HG03558 (cell line): ENCODE measurements around the gene ANKK1.

Experiments
- ATAC-seq: cut with Tn5 transposase; IDR thresholded peaks from one replicate; pipeline ENCODE4 v1.9.1; 2021; ENCODE audit warnings: moderate number of reproducible peaks; ENCODE audit not compliant: unreplicated experiment; ENCODE audit errors: extremely low read depth

Gene ANKK1

GRCh38 chr11:113387605-113388211 lies at the start of gene ANKK1:
Gene ANKK1, plus strand, starts transcription at chr11:113387779. Its CDS starts 106 bp downstream, at chr11:113387885.
- no peak for ATAC-seq

DNA sequence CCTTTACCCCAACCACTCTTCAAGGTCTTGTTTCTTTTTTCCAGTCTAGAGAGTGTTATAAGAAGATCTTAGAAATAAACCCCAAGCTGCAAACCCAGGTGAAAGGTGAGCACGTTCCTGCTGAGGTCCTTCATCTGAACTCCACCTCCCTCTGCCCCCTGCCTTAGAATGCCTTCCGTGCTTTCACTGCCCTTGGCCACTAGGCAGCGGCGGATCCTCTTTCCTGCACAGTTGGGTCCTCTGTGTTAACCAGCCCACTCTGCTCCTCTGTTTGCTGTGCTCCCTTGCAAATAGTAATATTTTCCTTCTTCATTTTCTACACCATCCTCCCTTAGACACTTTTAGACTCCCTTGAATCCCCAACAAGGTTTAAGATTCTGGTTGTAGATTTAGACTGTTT lies 48.8 kb upstream of the ANKK1 start:
- ATAC-seq = no peak

GRCh38 chr11:113339929-113340589 lies 47.5 kb upstream of the ANKK1 start:
- no peak for ATAC-seq

- ATAC-seq = no peak
Measured at GRCh38 chr11:113341388-113342165, 46.0 kb upstream of the ANKK1 start.

- no peak for ATAC-seq
Measured at GRCh38 chr11:113345978-113346377, 41.6 kb upstream of the ANKK1 start.

- ATAC-seq = no peak
Measured at GRCh38 chr11:113349528-113349927, 38.1 kb upstream of the ANKK1 start.

DNA sequence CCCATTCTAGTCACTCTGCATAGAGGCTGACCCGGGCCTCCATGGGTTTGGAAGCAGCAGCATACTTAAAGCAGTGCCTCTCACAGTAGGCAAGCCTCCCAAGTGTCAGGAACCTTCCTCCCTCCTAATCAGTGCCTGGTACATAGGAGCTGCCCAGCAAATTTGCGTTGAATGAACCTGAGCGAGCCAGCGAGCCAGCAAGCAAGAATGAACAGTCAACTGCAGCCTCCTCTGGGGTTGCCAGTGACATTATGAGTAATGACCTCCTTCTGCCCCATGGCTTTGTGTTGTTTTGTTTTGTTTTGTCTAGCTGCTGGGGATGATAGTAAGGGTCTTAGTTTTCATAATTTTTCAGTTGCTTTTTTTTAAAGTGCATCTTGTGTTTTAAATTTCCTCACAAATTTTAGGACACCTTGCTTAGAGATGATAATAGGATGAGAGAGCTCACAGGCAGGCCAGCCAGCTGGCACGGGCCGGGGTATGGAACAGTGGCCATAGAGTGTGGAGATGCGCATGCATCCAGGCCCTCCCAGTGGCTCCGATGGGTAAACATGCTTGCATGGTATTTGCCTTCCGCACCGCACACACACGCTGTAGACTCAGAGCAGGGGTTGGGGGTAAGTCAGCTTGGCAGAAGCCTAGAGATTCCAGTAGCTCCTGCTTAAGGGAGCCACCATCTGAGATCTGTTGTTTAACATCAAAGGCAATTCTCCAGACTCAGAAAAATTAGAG lies 37.1 kb upstream of the ANKK1 start:
- no peak for ATAC-seq

DNA sequence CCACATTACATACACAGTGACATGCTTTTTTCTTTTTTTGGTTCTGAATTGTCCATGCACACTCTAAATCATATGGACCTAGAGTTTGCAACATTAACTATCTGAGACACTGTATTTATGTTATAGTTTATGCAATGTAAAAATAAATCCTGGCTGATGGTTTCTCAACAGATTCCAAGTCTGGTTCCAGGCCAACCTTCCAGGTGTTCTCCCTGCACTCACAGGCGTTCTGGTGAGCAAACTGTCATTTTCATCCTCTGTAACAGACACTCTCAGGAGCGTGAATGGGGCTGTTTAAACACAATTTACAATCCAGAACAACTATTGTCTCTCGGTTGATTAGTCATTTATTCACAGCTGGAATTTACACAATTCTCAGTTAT lies 36.5 kb upstream of the ANKK1 start:
- no peak for ATAC-seq

- no peak for ATAC-seq
Measured at GRCh38 chr11:113351480-113351879, 36.1 kb upstream of the ANKK1 start.

DNA sequence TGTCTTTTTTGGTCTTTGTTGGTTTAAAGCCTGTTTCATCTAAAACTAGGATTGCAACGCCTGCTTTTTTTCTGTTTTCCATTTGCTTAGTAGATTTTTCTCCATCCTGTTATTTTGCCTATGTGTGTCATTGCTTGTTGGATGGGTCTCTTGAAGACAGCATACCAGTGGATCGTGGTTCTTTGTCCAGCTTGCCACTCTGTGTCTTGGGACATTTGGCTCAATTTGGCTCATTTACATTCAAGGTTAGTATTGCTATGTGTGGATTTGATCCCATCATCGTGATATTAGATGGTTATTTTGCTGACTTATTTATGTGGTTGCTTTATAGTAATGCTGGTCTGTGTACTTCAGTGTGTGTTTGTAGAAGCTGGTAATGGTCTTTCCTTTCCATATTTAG lies 31.4 kb upstream of the ANKK1 start:
- no peak for ATAC-seq

- ATAC-seq = no peak
Measured at GRCh38 chr11:113363406-113363805, 24.2 kb upstream of the ANKK1 start.

- no peak for ATAC-seq
Measured at GRCh38 chr11:113363996-113364641, 23.5 kb upstream of the ANKK1 start.

DNA sequence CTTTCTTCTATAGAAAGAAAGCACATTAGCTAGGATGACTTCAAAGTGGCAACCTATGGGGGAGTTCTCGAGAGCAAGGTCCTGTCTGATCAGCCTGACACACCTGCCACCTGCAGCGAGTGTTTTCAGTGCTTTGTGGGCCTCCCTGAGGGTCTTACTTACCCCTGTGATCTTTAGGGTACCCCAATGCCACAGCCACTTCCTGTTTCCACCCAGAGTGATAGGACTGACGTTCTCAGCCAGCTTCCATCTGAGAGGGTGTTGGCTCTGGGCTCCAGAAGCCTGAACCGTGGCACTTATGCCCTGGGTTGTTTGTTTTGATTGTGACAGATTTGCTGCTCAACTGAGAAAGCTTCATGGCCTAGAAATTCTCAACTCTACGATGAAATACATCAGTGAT lies 21.7 kb upstream of the ANKK1 start:
- no peak for ATAC-seq

- no peak for ATAC-seq
Measured at GRCh38 chr11:113369411-113369810, 18.2 kb upstream of the ANKK1 start.

- ATAC-seq = no peak
Measured at GRCh38 chr11:113370634-113371033, 16.9 kb upstream of the ANKK1 start.

DNA sequence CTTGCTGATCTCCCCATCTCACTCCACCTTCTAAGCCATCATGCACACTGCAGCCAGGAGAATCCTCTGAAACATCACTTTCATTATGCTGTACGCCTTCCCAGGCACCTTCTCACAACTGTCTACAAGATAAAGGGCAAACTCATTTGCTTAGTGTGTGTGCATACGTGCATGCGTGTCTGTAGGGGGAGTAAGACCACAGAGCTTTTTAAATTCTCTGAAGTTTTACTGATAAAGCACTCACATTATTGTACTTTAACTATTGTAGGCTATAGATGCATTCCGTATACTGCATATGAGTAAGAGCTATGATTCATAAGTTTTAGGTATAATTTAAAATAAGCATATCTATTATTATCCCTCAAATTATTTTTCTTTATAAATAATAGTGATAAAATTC lies 15.3 kb upstream of the ANKK1 start:
- ATAC-seq = no peak

DNA sequence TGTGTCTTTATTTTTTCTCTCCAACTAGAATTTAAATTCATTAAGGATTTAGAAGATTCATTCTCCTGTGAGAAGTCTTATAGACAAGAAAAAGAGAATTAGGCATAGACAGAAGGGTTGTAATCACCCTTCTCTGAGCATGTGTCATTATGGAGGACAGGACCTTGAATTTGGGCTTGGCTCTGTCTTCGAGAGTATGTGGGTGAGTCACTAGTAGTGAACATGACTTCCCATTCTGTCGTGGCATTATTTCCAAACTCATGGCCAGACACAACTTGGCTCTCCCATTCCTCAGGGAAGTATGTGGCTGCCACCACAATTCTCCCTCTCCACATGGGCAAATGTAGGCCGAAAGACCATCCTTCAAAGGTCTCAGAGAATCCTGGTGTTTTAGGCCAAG lies 14.3 kb upstream of the ANKK1 start:
- no peak for ATAC-seq

DNA sequence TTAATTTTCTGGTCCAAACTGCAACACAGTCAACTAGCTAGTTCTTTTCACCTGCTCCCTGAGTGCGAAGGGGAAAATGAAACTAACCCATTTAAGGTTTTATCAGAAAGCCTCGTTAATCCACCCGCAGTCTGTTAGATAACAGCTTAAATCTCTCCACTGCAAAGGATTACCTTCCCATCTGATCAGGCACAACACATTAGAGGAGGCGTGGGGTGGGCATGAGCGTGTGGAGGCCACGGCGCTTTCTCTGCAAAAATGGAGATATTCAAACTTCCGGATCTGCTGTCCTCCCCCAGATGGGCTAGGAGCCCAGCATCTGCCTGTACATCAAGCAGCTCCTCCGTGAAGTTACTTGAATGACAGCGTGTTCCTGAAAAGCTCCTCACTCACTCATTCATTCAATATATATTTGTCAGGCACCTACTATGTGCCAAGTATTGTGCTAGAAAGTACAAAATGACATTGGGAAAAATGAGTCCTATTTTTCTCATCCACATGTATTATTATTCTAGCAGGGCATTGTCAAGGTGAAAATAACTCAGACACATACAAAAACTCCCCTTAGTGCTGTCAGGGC lies 13.5 kb upstream of the ANKK1 start:
- no peak for ATAC-seq

GRCh38 chr11:113375402-113375801 lies 12.2 kb upstream of the ANKK1 start:
- ATAC-seq = no peak

GRCh38 chr11:113376156-113376555 lies 11.4 kb upstream of the ANKK1 start:
- ATAC-seq = no peak
